HCT116 (cell line): ENCODE data around the gene FAM83D. TPM values are rescaled to one million over a fixed set of nuclear protein-coding genes. Genes with fewer than 3 reads are reported as not detected.

Source experiments
- ATAC-seq: fragments of 200-7000 bp; cut with Tn5 transposase; 2 replicates; pipeline ENCODE4 v1.9.1; 2020; ENCODE audit warnings: mild to moderate bottlenecking, moderate library complexity
- BruUV-seq: library from RNA; stranded (reverse); fragments of 400-500 nt; replicated peaks from 2 replicates; lab custom pipeline; 2021; lab: Mats Ljungman, UMichigan
- CTCF ChIA-PET: fragments of 300-600 bp; sonication (Branson Sonifier 250); formaldehyde crosslinking; loops from one replicate; lab custom pipeline; 2021; ENCODE audit warnings: antibody characterized with exemption; lab: Charles Lee
- POLR2A ChIA-PET: fragments of 300-600, 350-600 bp; sonication (Branson Sonifier 250); formaldehyde crosslinking; loops from one replicate; lab custom pipeline; 2021; ENCODE audit warnings: antibody characterized with exemption; lab: Charles Lee
- RAD21 ChIA-PET, 2 experiments: fragments of 300-600 bp; sonication (Branson Sonifier 250); formaldehyde crosslinking; loops; one replicate each; lab custom pipeline; 2023; ENCODE audit warnings: low total read pairs in 2 of 2; ENCODE audit not compliant: uncharacterized antibody in 2 of 2, unreplicated experiment in 2 of 2, low non-redundant PET in 1 of 2; lab: Charles Lee
- DNase-seq: peaks from one replicate; pipeline ENCODE4 v3.0.0-alpha.2; 2010; ENCODE audit warnings: low read depth, low spot score
- H2AFZ ChIP-seq: fragments of 200-600 bp; shearing (Covaris generic), sonication (generic); 2 replicates; pipeline ENCODE4 v1.6.1; 2017; ENCODE audit warnings: low read depth, mixed run types, mixed read lengths, antibody characterized with exemption, low read length; ENCODE audit not compliant: poor library complexity, severe bottlenecking
- H3K27ac ChIP-seq: 2 replicates; pipeline ENCODE4 v1.5.1; 2012; ENCODE audit warnings: low read depth, low read length
- H3K27me3 ChIP-seq: fragments of 200-600 bp; sonication (generic); 2 replicates; pipeline ENCODE4 v1.6.1; 2016; ENCODE audit warnings: mixed run types, low read length, mixed read lengths; ENCODE audit not compliant: insufficient read depth
- H3K36me3 ChIP-seq, 2 experiments: fragments of 200-500 bp in 1 of 2; fragments of 200-600 bp in 1 of 2; sonication (Bioruptor generic) in 1 of 2; sonication (generic) in 1 of 2; 2 replicates each; pipeline versions ENCODE4 v1.5.1 to v1.6.1; 2014 to 2016; ENCODE audit warnings: low read length in 2 of 2, inconsistent platforms in 1 of 2, mixed read lengths in 1 of 2, mixed run types in 1 of 2; ENCODE audit not compliant: insufficient read depth in 2 of 2, control insufficient read depth in 1 of 2
- H3K4me1 ChIP-seq, 2 experiments: fragments of 200-600 bp in 1 of 2; sonication (generic) in 1 of 2; 2 replicates each; pipeline versions ENCODE4 v1.5.1 to v1.6.1; 2012 to 2017; ENCODE audit warnings: low read length in 2 of 2, inconsistent platforms in 1 of 2, mild to moderate bottlenecking in 1 of 2, mixed read lengths in 1 of 2, mixed run types in 1 of 2, moderate library complexity in 1 of 2; ENCODE audit not compliant: insufficient read depth in 2 of 2, control insufficient read depth in 1 of 2
- H3K4me2 ChIP-seq: fragments of 200-600 bp; sonication (generic); 2 replicates; pipeline ENCODE4 v1.6.1; 2017; ENCODE audit warnings: mixed run types, low read length, mixed read lengths
- H3K4me3 ChIP-seq, 2 experiments: fragments of 200-600 bp in 1 of 2; sonication (generic) in 1 of 2; replicated peaks in 1 of 2; 2 replicates each; pipeline ENCODE4 v1.5.1; 2011 to 2016; ENCODE audit warnings: low read length in 2 of 2, control low read depth in 1 of 2, low read depth in 1 of 2, mild to moderate bottlenecking in 1 of 2, mixed read lengths in 1 of 2, mixed run types in 1 of 2
- H3K79me2 ChIP-seq: fragments of 200-600 bp; sonication (generic); 2 replicates; pipeline ENCODE4 v1.6.1; 2017; ENCODE audit warnings: mild to moderate bottlenecking, mixed run types, low read length, moderate library complexity, mixed read lengths; ENCODE audit not compliant: insufficient read depth
- H3K9ac ChIP-seq: fragments of 200-600 bp; sonication (generic); 2 replicates; pipeline ENCODE4 v1.6.1; 2016; ENCODE audit warnings: low read length, mixed read lengths
- H3K9me2 ChIP-seq: fragments of 200-600 bp; sonication (generic), shearing (Covaris generic); 2 replicates; pipeline ENCODE4 v1.6.1; 2017; ENCODE audit warnings: mixed run types, mild to moderate bottlenecking, moderate library complexity; ENCODE audit not compliant: insufficient read depth
- H3K9me3 ChIP-seq, 2 experiments: fragments of 200-500 bp in 1 of 2; fragments of 200-600 bp in 1 of 2; sonication (Bioruptor generic) in 1 of 2; sonication (generic) in 1 of 2; 2 replicates each; pipeline ENCODE4 v1.6.1; 2014 to 2017; ENCODE audit warnings: low read length in 2 of 2, mixed read lengths in 2 of 2, inconsistent platforms in 1 of 2, low read depth in 1 of 2, mild to moderate bottlenecking in 1 of 2, mixed run types in 1 of 2, moderate library complexity in 1 of 2; ENCODE audit not compliant: control insufficient read depth in 1 of 2, insufficient read depth in 1 of 2
- H4K20me1 ChIP-seq: fragments of 200-600 bp; sonication (generic), shearing (Covaris generic); 2 replicates; pipeline ENCODE4 v1.6.1; 2017; ENCODE audit warnings: mixed run types, mild to moderate bottlenecking, moderate library complexity; ENCODE audit not compliant: insufficient read depth
- CBX3 ChIP-seq: IDR thresholded peaks from 2 replicates; pipeline ENCODE4 v1.6.1; 2012; ENCODE audit warnings: low read depth
- CEBPB ChIP-seq: IDR thresholded peaks from 2 replicates; pipeline ENCODE4 v1.6.1; 2012; ENCODE audit warnings: low read depth
- EGR1 ChIP-seq: IDR thresholded peaks from 2 replicates; pipeline ENCODE4 v1.6.1; 2012; ENCODE audit warnings: low read depth
- ELF1 ChIP-seq: IDR thresholded peaks from 2 replicates; pipeline ENCODE4 v1.6.1; 2012; ENCODE audit warnings: low read depth, borderline replicate concordance
- EZH2 ChIP-seq: fragments of 200-600 bp; sonication (generic); IDR thresholded peaks from 2 replicates; pipeline ENCODE4 v1.6.1; 2017; ENCODE audit warnings: antibody characterized with exemption, mixed run types
- EZH2phosphoT487 ChIP-seq: fragments of 200-600 bp; IDR thresholded peaks from 2 replicates; pipeline ENCODE4 v1.6.1; 2018; ENCODE audit warnings: antibody characterized with exemption, borderline replicate concordance
- FOSL1 ChIP-seq: IDR thresholded peaks from 2 replicates; pipeline ENCODE4 v1.6.1; 2012; ENCODE audit warnings: low read depth
- POLR2AphosphoS5 ChIP-seq: IDR thresholded peaks from 2 replicates; pipeline ENCODE4 v1.6.1; 2011; ENCODE audit warnings: mild to moderate bottlenecking, low read depth, low read length, moderate library complexity
- SIN3A ChIP-seq: IDR thresholded peaks from 2 replicates; pipeline ENCODE4 v1.6.1; 2012; ENCODE audit warnings: low read depth
- SP1 ChIP-seq: IDR thresholded peaks from 2 replicates; pipeline ENCODE4 v1.6.1; 2012; ENCODE audit warnings: low read depth
- YY1 ChIP-seq: IDR thresholded peaks from 2 replicates; pipeline ENCODE4 v1.6.1; 2011; ENCODE audit warnings: low read length, low read depth, moderate library complexity, mild to moderate bottlenecking; ENCODE audit not compliant: insufficient replicate concordance; ENCODE audit errors: extremely low read depth
- ZNF274 ChIP-seq: fragments of 200-500 bp; sonication (Bioruptor generic); IDR thresholded peaks from 2 replicates; pipeline ENCODE4 v1.6.1; 2014; ENCODE audit warnings: mild to moderate bottlenecking, low read depth, low read length, inconsistent platforms
- intact Hi-C: fragments of 100-400 bp; cut with micrococcal nuclease; formaldehyde crosslinking; loops from 2 replicates; pipeline ENCODE4 v1.10.0; 2022
- total RNA-seq: library from RNA; stranded (reverse); gene quantifications from one replicate; pipeline ENCODE4 v1.2.1, GENCODE V29; 2021; ENCODE audit not compliant: unreplicated experiment
- TF ChIP-seq, protein P1 (sequence below), 3 experiments: fragments of 200-600 bp in 1 of 3; sonication (generic) in 1 of 3; IDR thresholded peaks in 2 of 3; conservative IDR thresholded peaks in 1 of 3; 2 replicates each; pipeline ENCODE4 v1.5.1; 2012 to 2017; ENCODE audit warnings: low read depth in 2 of 3, low read length in 2 of 3, antibody characterized with exemption in 1 of 3, borderline replicate concordance in 1 of 3, control low read depth in 1 of 3, mild to moderate bottlenecking in 1 of 3, mixed read lengths in 1 of 3, mixed run types in 1 of 3, moderate library complexity in 1 of 3; ENCODE audit not compliant: insufficient read depth in 1 of 3
- TF ChIP-seq, protein P2 (sequence below): IDR thresholded peaks from 2 replicates; pipeline ENCODE4 v1.6.1; 2011; ENCODE audit warnings: mild to moderate bottlenecking, low read length, moderate library complexity; ENCODE audit not compliant: insufficient replicate concordance; ENCODE audit errors: extremely low read depth
- TF ChIP-seq, protein P3 (sequence below): IDR thresholded peaks from 2 replicates; pipeline ENCODE4 v1.6.1; 2012; ENCODE audit warnings: low read depth
- TF ChIP-seq, protein P4 (sequence below): IDR thresholded peaks from 2 replicates; pipeline ENCODE4 v1.6.1; 2012

FAM83D gene
- total RNA-seq, 1 experiment from 2014 or later = 51.1 TPM

DNA sequence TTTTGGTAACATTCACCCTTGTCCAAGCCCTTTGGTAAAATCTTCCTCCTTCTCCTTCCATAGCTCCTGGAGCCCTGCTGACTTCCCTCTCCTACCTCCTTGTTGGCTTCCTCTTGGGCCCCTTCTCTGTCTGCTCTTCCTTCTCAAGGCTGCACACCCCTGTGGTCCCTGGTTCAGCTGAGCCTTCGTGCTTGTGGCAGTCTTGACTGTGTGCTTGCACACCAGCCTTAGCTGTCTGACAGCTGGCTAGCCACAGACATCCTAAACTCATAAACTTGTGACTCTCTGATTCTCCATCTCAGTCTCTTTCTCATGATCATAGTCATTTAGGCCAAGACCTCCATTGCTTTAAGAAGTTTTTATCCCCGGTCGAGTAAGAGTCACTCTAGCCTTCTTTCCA is 73.0 kb downstream of the FAM83D start (continued):
- TF ChIP-seq, protein P1, sequence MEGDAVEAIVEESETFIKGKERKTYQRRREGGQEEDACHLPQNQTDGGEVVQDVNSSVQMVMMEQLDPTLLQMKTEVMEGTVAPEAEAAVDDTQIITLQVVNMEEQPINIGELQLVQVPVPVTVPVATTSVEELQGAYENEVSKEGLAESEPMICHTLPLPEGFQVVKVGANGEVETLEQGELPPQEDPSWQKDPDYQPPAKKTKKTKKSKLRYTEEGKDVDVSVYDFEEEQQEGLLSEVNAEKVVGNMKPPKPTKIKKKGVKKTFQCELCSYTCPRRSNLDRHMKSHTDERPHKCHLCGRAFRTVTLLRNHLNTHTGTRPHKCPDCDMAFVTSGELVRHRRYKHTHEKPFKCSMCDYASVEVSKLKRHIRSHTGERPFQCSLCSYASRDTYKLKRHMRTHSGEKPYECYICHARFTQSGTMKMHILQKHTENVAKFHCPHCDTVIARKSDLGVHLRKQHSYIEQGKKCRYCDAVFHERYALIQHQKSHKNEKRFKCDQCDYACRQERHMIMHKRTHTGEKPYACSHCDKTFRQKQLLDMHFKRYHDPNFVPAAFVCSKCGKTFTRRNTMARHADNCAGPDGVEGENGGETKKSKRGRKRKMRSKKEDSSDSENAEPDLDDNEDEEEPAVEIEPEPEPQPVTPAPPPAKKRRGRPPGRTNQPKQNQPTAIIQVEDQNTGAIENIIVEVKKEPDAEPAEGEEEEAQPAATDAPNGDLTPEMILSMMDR (IDR thresholded peaks at IDR 0.05 in 2 of 3, conservative IDR thresholded peaks at IDR 0.05 in 1 of 3; ENCODE audit: borderline replicate concordance in 1 of 3, insufficient read depth in 1 of 3, low read depth in 2 of 3, low read length in 2 of 3) = no peak
- TF ChIP-seq EZH2 (no peak), EGR1 (no peak), EZH2phosphoT487 (no peak), SIN3A (no peak)

DNA sequence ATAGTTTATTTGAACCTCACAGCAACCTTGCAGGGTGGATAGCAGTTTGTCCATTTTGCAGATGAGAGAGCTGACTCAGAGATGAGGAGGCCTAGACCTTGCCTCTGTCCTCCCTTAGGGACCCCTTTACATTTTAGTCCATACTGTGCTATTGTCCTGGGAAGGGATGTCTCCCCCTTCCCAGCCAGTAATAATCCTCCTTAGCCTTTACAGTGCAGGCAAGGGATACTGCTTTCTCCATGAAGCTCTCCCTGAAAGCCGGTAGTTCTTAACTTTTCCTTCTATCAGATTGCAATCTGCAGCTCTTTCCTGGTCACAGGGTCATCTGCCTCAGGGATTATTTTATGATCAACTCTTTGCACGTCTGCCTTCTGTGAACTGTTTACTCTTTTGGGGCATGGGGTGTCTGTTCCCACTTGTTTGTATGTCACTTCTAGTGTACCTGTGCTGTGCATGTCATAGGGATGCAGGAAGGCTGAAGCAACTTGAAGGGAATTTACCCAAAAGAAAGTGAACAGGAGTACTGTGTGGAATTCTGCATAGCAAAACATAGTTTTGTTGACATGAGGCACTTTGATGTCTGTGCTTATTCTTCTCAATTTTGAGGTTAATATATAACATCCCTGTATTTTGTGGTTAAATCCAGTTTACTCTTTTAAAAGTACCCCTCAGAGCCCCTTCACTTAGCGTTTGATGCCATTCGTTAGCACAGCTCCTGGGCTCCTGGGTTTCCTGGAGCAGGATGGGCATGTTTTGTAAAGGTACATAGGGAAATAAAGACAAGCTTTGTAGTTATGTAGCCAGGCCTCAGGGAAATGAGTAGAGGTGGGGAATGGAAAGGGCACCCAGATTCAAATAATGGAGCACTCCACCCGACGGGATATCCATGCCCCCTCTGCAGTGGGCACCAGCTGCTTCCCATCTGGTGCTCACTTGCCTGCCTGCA is 74.0 kb downstream of the FAM83D start:
- Histone ChIP-seq H3K27ac (no peak overlapping the region), H3K79me2 (no peaks in the 10 kb centered on the region), H3K36me3 (peaks cover 9 to 23% of the 10 kb centered on the region in 2 experiments; a peak in 3 of 4 replicates), H3K9me2 (no peaks in the 10 kb centered on the region), H3K9ac (no peak overlapping the region), H3K9me3 (no peaks in the 10 kb centered on the region), H3K27me3 (no peaks in the 10 kb centered on the region), H2AFZ (no peak overlapping the region), H3K4me3 (no peak overlapping the region), H3K4me1 (peaks cover 0 to 6% of the 10 kb centered on the region in 2 experiments; a peak in 2 of 4 replicates), H4K20me1 (no peaks in the 10 kb centered on the region), H3K4me2 (no peak overlapping the region)
- ChIA-PET CTCF (no interaction called here), RAD21 (no interaction called here), POLR2A (no interaction called here)
- intact Hi-C loops = no loop called here
- no peak for ATAC-seq
- DNase-seq = no peak
- BruUV-seq = no TSS peak
- TF ChIP-seq SP1 (no peak), ZNF274 (no peak), CEBPB (no peak), YY1 (no peak), SIN3A (no peak), POLR2AphosphoS5 (no peak), ELF1 (no peak), CBX3 (no peak), FOSL1 (no peak), EGR1 (no peak)
- TF ChIP-seq, protein P2, sequence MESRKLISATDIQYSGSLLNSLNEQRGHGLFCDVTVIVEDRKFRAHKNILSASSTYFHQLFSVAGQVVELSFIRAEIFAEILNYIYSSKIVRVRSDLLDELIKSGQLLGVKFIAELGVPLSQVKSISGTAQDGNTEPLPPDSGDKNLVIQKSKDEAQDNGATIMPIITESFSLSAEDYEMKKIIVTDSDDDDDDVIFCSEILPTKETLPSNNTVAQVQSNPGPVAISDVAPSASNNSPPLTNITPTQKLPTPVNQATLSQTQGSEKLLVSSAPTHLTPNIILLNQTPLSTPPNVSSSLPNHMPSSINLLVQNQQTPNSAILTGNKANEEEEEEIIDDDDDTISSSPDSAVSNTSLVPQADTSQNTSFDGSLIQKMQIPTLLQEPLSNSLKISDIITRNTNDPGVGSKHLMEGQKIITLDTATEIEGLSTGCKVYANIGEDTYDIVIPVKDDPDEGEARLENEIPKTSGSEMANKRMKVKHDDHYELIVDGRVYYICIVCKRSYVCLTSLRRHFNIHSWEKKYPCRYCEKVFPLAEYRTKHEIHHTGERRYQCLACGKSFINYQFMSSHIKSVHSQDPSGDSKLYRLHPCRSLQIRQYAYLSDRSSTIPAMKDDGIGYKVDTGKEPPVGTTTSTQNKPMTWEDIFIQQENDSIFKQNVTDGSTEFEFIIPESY = no peak
- TF ChIP-seq, protein P3, sequence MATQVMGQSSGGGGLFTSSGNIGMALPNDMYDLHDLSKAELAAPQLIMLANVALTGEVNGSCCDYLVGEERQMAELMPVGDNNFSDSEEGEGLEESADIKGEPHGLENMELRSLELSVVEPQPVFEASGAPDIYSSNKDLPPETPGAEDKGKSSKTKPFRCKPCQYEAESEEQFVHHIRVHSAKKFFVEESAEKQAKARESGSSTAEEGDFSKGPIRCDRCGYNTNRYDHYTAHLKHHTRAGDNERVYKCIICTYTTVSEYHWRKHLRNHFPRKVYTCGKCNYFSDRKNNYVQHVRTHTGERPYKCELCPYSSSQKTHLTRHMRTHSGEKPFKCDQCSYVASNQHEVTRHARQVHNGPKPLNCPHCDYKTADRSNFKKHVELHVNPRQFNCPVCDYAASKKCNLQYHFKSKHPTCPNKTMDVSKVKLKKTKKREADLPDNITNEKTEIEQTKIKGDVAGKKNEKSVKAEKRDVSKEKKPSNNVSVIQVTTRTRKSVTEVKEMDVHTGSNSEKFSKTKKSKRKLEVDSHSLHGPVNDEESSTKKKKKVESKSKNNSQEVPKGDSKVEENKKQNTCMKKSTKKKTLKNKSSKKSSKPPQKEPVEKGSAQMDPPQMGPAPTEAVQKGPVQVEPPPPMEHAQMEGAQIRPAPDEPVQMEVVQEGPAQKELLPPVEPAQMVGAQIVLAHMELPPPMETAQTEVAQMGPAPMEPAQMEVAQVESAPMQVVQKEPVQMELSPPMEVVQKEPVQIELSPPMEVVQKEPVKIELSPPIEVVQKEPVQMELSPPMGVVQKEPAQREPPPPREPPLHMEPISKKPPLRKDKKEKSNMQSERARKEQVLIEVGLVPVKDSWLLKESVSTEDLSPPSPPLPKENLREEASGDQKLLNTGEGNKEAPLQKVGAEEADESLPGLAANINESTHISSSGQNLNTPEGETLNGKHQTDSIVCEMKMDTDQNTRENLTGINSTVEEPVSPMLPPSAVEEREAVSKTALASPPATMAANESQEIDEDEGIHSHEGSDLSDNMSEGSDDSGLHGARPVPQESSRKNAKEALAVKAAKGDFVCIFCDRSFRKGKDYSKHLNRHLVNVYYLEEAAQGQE = no peak
- TF ChIP-seq, protein P4, sequence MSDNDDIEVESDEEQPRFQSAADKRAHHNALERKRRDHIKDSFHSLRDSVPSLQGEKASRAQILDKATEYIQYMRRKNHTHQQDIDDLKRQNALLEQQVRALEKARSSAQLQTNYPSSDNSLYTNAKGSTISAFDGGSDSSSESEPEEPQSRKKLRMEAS = no peak
